GM12892 (cell line): ENCODE measurements around the gene DAAM1.

Experiments
- POLR2A ChIP-seq: IDR thresholded peaks from 2 replicates; pipeline ENCODE4 v1.6.1; 2011; ENCODE audit warnings: low read depth, low read length, control low read depth
- POLR2AphosphoS5 ChIP-seq: IDR thresholded peaks from 2 replicates; pipeline ENCODE4 v1.6.1; 2011; ENCODE audit warnings: low read depth, low read length, control low read depth
- TAF1 ChIP-seq: IDR thresholded peaks from 2 replicates; pipeline ENCODE4 v1.6.1; 2011; ENCODE audit warnings: low read depth, mild to moderate bottlenecking, control low read depth, low read length, borderline replicate concordance

DNA sequence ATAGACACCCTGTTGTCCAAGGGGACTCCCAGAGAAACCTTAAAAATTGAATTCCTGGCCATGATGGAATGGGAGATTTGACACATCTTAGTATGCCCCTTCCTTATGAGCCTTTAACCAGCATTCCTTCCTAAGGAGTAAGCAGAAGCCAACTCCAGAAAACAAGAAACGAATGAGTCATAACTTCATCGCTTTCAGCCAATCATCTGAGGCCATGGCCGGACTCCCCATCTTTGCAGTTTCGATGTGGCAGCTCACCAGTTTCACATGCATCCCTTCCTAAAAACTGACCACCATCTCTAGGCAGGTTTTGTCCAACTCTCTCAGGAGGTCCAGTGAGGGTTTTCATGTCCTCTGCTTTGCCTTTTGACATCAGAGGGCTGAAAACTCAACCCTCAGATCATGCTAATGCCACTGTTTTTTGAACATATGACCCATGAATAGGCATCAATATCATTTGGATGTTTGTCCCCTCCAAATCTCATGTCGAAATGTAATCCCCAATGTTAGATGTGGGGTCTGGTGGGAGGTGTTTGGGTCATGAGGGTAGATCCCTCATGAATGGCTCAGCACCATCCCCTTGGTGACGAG is 19.9 kb downstream of the DAAM1 start:
- TF ChIP-seq POLR2A (no peak), POLR2AphosphoS5 (no peak), TAF1 (no peak)
